BE2C (cell line): ENCODE measurements around the gene SERPINA7.

Experiments
- DNase-seq: peaks from one replicate; pipeline ENCODE4 v3.0.0-alpha.2; 2020
- H3K27me3 ChIP-seq: fragments of 250-450 bp; sonication (Bioruptor Pico); 2 replicates; pipeline ENCODE4 v1.5.1; 2020; ENCODE audit warnings: mild to moderate bottlenecking
- H3K36me3 ChIP-seq: fragments of 250-450 bp; sonication (Bioruptor Pico); 2 replicates; pipeline ENCODE4 v1.5.1; 2020; ENCODE audit warnings: mild to moderate bottlenecking
- H3K4me1 ChIP-seq: fragments of 250-450 bp; sonication (Bioruptor Pico); 2 replicates; pipeline ENCODE4 v1.5.1; 2020
- H3K4me3 ChIP-seq: 2 replicates; pipeline ENCODE4 v1.5.1; 2011; ENCODE audit warnings: low read depth, low read length
- H3K9me3 ChIP-seq: fragments of 250-450 bp; sonication (Bioruptor Pico); 2 replicates; pipeline ENCODE4 v1.5.1; 2020
- CTCF ChIP-seq: IDR thresholded peaks from 2 replicates; pipeline ENCODE4 v1.5.1; 2012; ENCODE audit warnings: mild to moderate bottlenecking, low read depth, low read length

Gene SERPINA7

GRCh38 chrX:106037835-106038473, 573 bp downstream of the SERPINA7 start:
- no peaks in the 10 kb centered on the region for H3K36me3 ChIP-seq
- DNase-seq, result no peak
- no peak overlapping the region for H3K4me3 ChIP-seq
- H3K9me3 ChIP-seq, result no peaks in the 10 kb centered on the region
- H3K27me3 ChIP-seq, result no peaks in the 10 kb centered on the region
- no peaks in the 10 kb centered on the region for H3K4me1 ChIP-seq
- no peak for TF ChIP-seq CTCF

GRCh38 chrX:106036716-106037115, 1.8 kb downstream of the SERPINA7 start:
- Histone ChIP-seq H3K9me3 (no peaks in the 10 kb centered on the region), H3K36me3 (no peaks in the 10 kb centered on the region), H3K4me1 (no peaks in the 10 kb centered on the region), H3K4me3 (no peak overlapping the region), H3K27me3 (no peaks in the 10 kb centered on the region)
- TF ChIP-seq CTCF, result no peak
- no peak for DNase-seq

GRCh38 chrX:106035064-106035463, 3.5 kb downstream of the SERPINA7 start:
- Histone ChIP-seq H3K36me3 (no peaks in the 10 kb centered on the region), H3K4me1 (no peaks in the 10 kb centered on the region), H3K9me3 (no peaks in the 10 kb centered on the region), H3K4me3 (no peak overlapping the region), H3K27me3 (no peaks in the 10 kb centered on the region)
- no peak for DNase-seq
- TF ChIP-seq CTCF, result 0 out of 2 replicates have a peak, but pooled peaks have one; percentile 10

- no peaks in the 10 kb centered on the region for H3K4me1 ChIP-seq
- H3K27me3 ChIP-seq, result no peaks in the 10 kb centered on the region
- no peak overlapping the region for H3K4me3 ChIP-seq
- no peak for DNase-seq
- TF ChIP-seq CTCF, result no peak
- H3K9me3 ChIP-seq, result no peaks in the 10 kb centered on the region
- no peaks in the 10 kb centered on the region for H3K36me3 ChIP-seq
Observed at GRCh38 chrX:106023947-106024346, 14.6 kb downstream of the SERPINA7 start.

- no peak for TF ChIP-seq CTCF
- no peaks in the 10 kb centered on the region for H3K9me3 ChIP-seq
- no peaks in the 10 kb centered on the region for H3K36me3 ChIP-seq
- H3K4me3 ChIP-seq, result no peak overlapping the region
- no peaks in the 10 kb centered on the region for H3K4me1 ChIP-seq
- H3K27me3 ChIP-seq, result no peaks in the 10 kb centered on the region
- DNase-seq, result no peak
Observed at GRCh38 chrX:106022238-106022637, 16.3 kb downstream of the SERPINA7 start.

- Histone ChIP-seq H3K4me3 (no peak overlapping the region), H3K9me3 (no peaks in the 10 kb centered on the region), H3K27me3 (no peaks in the 10 kb centered on the region), H3K36me3 (no peaks in the 10 kb centered on the region), H3K4me1 (no peaks in the 10 kb centered on the region)
- TF ChIP-seq CTCF, result no peak
- no peak for DNase-seq
Observed at GRCh38 chrX:106014119-106014775, 24.3 kb downstream of the SERPINA7 start.
